TTC549 (cell line): ENCODE measurements around the gene PTPRN2.

Source experiments
- FAIRE-seq: peaks from 2 replicates; lab custom pipeline; 2012; peaks lifted over from hg19 to GRCh38; lab: Jason Lieb, UNC

The PTPRN2 gene

DNA sequence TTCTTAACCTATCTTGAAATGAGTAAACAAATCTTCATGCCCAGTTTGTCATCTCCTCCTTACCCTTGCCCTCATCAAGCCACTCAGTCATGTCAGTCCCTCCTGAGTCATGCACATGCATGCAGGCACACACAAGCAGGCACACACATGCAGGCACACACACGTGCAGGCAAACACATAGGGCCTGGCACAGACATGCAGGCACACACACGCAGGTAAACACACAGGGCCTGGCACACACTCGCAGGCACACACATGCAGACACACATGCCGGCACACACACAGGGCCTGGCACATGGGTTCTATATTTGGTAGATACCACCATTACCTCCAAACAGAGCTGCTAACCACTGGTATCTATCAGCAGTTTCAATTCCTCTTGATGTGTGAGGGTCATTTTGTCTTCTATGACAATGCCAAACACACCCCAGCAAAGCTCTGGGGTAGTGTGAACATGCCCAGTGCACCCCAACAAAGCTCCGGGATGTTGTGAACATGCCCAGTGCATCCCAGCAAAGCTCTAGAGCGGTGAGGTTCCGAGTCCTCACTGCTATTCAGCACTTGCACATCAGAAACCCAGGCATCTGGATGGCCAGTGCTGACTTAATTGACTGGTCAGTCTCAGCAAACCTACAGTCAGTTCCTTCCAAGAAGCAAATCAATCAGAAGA lies 563.8 kb downstream of the PTPRN2 start:
- no peak for FAIRE-seq

DNA sequence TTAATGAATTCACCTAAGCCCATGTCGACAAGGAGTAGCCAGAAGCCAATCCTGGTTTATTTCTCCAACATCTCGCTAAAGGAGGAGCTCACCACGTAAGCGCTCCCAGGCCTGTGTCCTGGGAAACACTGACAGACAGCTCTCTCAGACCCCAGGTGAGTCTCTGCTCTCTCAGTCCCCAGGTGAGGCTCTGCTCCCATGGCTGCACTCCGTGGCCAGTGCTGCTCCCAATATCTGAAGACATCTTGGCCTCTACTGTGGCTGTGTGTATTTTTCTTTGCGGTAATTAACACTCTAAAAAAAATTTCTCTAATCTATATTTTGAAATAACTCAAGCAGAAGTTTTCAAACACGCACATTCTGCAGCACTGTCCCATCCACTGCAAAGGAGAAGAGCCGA lies 564.5 kb downstream of the PTPRN2 start:
- FAIRE-seq: no peak

DNA sequence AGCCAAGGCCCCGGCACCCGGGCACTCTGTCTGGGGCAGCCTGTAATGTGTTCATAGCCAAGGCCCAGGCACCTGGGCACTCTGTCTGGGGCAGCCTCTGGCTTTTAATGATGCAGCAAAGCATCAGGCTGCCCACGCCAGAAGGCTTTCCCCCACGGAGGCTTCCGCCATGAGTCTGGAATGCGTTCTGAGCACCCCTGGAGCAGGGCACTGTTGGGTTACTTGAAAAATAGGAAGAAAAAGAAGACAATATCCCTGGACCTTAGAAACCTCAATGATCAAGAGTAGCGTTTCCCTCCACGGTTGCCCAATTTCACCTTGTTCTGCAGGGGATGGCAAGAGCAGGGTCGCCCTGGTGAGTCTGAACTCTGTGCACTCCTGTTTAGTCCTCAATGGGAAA lies 565.0 kb downstream of the PTPRN2 start:
- no peak for FAIRE-seq

DNA sequence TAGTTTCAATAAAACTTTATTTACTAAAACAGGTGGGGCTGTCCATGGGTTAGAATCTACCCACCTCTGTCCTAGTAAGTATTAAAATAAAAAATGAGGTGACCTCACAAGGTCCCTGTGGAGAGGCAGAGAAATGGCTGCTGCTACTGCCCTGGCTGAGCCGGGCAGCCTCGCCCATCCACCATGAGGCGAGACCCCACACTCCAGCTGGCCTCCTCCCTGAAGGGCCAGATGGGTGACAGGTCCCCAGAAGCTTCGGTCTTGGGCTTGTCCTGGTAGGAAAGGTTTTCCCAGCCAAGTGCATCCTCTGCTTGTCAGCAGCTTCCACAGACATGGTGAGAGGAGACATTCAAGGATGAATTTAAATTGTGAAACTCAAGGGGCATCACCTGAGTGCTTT lies 565.8 kb downstream of the PTPRN2 start:
- no peak for FAIRE-seq

DNA sequence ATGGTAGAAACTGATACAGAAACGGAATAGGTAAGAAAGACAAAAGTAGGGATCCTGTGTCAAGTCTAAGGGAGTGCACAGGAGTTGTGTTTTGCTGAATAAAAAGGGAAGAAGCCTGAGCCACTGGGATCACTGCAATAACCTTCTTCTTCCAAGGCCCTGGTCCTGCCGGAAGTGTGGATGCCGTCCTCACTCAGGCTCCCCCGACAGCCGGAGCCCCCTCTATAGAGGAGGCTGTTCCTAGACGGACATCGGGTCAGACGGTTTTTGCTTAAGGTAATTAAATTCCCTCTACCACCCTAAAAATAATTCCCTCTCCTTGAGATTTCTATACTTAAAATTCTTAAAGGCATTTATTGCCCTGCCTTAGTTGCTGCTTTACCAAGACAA lies 566.9 kb downstream of the PTPRN2 start:
- FAIRE-seq: no peak

DNA sequence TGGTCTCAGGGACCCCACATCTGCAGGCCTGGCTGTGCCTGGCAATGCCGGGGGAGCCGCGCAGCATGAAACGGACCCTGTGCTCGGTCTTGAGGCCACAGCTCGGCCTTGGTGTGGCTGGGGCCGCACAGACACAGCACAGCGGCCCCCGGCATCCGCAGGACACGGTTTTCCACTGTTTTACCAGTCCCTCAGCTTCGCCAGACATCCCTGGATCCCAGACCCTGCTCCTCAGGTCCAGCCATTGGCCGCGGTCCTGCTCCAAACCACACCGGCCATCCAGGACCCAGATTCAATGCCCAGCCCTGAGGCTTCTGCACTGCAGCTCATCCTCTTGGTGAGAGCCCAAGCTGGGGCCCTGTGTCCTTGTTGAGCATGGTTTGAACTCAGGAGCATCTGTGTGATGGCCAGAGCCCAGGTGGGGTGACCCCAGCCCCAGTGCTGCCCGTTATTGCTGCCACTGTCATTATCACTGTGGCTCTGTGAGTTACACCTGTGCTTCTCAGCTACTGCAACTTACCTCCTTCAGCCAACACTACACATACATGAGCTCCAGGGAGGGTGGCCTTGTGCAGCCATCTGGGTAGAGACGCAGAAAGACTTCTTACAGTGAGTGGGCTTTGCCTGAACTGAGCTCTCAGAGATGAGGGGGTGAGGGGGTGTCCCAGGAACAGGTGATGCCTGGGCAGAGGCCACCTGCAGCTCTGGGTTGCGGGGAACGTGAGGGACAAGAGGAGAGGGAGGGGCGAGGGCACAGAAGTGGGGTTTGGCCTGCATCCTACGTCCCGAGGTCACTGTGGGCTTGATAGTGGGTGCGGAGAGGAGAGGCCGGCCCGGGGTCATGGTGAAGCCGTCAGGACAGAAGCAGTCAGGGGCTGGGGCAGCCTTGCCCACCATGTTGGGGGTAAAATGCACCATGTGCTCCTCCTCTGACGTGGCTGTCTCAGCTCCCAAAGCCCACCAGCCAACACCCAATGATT lies 567.6 kb downstream of the PTPRN2 start:
- no peak for FAIRE-seq

DNA sequence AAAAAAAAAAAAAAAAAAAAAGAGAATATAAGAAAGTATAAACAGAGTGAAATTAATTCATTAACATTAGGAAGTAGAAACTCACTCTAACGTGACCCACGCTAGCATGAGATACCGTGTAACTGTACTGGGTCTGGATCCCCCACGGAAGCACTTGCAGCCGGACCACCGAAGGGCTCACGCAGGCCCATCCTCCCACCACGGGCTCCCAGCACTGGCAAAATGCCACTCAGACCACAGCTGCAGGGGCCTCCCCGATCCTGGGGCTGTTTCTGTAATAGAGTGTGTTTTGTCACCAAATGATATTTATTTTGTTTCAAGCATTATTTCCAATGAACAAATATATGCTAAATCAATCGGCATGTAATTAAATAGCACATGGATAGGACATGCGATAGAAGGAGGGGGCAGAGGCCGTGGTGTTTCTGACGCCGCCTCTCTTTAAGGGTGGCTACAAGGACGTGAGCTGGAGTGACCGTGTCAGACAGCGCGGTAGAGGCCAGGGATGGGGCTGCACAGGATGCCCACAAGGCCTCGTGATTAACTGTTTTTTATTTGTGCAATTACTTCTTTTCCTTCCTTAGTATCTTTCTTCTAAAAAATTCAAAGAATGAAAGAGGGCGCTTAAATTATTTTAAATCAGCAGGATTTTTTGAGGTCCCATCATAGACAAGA lies 568.5 kb downstream of the PTPRN2 start:
- FAIRE-seq: no peak

DNA sequence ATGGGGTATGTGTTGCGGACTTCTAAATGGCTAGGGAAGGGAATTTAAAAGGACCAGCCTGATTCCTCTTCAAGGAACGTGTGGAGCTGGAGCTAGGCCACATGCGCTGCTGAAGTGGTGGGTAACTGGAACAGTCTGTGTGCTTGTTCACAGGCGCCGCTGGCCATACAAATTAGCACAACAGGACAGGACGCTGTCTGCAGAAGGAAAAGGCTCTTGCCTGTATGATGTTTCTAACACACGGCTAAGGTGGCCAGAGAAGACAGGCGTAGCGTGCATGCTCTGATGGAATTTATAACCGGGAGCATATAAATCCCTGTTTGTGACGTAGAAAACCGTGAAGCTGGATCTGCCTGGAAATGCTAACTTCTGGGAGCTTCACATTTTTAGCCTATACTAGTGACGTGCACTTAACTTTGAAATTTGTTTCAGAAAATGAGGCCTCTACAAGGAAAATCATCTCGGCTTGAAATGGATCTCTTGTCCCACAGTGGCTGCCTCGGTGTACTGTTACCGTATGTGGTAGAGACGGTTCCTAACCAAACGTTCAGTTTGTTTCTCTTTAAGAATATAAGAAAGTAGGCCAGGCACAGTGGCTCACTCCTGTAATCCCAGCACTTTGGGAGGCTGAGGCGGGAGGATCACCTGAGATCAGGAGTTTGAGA lies 569.4 kb downstream of the PTPRN2 start:
- FAIRE-seq: no peak

DNA sequence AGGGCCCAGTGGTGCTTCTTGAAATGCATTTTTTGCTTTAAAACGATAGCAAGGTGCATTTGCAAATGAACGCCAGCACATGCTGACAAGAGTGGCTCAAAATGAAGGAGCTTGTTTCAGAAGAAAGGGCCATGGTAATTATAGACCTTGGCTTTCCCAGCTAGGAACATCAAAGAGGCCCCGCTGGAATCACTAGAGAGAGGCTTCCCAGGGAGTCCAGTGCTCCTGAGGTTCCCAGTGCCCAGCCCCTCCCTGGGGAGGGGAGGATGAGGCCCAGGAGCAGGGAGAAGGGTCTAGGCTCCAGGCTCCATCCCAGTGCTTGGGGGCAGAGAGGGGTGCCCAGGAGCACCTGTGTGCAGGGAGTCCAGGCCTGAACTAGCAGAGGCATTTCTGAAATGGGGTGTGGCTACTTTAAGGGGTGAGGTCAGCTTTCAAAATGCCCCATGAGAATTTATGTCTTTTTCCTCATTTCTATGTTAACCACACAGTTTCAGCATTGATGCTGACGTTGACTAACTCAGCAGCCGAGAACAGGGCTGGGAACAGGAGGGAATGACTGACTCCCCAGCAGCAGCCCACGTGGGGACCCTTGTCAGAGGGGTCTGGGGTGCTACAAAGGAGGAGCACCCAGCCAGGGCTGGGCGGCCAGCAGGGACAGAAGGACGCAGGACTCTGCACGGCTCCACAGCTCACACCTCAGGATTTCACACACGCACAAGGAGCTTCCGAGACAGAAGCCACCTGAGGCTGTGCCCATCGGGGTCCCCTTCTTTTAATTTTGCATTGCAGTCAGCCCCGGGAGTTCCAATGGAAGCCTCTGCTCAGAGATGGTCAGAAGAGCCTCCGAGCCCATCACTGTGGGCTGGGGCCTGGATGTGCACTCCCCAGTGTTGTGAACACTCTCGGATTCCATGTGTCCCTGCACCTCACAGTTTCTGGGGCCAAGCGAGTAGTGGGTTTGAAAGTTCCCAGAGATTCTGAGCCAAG lies 570.2 kb downstream of the PTPRN2 start:
- FAIRE-seq: no peak

DNA sequence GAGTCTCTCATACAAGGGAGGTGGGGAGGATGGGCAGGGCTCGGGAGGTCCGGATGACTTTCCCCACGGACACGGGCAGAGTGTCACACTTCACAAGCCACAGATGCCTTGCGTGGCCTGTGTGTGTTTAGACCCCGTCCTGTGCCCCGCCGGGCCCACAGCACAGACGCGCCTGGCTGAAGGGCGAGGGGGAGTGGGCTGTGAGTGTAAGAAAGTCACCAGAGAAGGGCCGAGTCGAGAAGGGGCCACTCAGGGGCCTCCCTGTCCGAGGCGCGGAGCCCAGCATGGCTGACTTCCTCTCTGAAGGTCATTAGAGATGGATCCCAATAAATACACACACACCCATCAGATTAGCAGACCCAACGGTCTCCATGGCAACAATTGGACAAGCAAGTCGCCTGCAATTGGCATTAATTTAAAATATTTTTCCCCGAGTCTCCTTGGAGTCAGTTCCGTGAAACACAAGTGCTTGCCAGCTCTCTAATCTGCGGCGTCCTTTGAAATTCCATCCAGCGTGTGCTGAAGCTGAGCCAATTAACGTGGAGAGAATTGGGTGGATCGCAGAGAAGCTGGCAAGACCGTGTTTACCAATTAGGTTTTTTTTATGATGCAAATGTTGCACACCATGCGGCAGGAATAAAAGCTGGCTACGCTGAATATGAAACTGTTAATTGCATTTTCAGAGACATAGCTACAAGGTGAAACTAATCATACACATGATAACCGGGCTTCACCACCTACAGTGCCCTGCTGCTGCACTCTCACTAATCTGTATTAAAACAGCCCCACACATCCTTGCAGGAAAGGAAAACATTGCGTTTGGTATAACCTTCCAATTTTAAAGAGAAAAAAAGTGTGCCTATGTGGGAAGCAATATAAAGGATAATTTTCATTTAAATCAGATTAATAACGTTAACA lies 571.2 kb downstream of the PTPRN2 start:
- FAIRE-seq: no peak

DNA sequence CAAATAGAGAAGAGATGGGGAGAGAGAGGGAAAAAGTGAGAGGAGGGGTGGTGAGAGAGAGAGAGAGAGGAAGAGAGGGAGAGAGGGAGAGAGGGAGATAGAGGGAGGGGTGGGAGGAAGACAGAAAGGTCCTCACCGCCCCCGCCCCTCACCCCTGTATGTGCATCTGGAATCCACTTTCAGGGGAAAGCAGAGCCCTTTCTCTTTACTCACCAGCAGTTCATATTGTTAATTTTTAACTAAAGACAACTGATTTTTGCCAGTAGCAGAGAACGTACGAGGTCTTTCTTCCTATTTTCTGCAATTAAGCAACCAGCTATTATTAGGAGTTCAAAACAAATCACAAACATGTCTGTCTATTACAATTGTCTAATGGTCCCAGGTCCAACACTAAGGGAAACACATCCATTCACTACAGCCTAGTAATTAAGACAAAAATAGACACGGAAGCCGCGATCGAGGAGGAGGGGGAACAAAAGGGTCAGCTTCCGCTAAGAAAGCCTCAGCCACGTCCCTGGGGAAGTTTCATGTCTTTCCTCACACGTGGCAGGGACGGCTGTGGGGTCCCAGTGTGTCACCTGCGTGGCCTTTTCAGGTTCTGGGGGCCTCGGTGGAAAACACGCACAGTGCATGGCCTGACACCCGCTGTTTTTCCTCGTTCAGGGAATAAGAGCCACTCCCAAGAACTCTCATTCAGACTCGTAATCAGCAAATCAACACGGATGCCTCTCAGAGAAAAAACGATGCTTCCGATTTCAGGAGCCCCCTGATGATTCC lies 572.0 kb downstream of the PTPRN2 start:
- no peak for FAIRE-seq

DNA sequence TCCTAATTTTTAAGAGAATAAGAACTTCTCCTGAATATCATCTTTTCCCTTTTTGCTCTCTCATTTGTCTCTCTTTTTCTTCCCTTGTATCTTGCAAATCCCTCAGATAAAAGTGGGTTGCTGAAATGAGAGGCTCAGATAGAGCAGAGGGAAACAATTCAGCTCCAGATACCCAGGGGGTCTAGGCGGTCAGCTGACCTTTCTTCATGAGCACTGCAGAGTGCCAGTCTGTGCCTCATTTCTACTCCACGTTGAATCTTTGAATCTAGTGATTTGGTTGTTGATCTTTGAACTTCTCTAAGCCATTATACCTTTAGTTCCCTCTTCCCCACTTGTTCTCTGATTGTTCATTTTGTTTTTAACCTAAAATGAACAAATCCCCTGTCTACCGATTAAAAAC lies 572.6 kb downstream of the PTPRN2 start:
- no peak for FAIRE-seq

DNA sequence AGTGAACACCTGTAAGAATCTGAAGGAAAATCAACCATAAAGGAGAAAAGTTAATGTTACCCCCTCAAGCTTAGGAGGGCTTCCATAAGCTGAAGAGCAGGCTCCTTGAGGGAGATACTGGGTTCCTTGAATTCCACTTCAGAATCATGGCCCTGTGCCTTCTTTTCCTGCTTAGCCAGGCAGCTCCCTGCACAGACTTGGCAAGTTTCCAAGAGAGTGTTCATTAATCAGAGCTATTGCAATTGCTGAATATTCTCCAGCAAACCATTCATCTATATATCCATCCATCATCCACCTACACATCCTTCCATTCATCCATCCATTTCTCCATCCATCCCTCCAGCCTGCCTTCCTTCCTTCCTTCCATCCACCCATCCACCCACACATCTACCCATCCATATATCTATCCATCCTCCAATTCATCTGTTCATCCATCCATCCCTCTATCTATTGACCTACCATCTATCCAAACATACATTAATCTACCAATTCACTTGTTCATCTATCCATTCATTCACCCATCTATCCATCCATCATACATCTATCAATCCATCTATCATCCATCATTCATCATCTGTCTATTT lies 574.4 kb downstream of the PTPRN2 start:
- FAIRE-seq: no peak

DNA sequence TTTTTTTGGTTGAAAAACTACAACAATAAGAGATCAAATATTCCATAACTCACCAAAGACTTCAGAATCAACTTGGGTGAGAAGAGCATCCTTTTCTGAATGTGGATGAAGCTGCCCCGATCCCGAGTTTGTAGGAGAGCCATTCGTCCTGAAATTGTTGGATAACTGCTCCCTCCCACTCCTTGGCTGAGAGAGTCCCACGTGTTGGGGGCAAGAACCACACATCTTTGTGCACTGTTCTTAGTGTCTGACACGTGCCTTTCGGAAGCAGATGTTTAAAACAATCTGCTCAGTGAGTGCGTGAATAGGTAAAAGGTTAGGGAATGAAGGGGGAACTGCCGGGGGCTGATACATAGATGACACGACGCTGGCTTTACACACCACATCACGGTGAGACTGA lies 575.7 kb downstream of the PTPRN2 start:
- no peak for FAIRE-seq

DNA sequence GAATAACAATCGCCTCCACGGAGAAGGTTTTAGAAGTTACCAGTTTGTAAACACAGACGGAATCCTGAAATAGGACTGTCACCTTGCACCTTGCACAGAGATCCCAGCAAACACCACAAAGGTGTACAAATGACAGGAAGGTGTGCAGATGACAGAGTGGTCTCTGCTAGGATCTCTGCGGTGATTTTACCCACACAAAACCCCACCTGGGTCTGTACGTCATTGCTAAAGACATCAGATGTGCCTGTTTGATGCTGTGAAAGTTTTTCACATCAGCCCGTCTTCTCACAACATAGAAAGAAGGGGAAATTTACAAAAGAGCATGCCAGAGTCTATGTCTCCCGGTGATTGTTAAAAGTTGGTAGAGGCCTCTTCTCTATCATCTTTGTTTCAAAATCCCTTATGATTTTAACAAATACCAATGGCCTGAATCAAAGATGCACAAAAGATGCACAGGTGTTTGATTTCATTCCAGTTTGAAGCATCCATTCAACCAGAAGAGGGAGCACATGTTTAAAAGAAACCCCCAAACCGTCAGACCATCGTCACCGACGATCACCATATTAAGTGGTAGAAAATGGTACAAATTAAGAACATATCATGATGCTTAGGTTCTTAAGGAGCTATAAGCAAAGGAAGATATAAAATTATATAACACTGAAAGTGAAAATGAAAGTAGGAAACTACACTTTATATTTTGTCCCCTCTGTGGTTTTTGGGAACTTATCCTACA lies 576.5 kb downstream of the PTPRN2 start:
- FAIRE-seq: no peak

DNA sequence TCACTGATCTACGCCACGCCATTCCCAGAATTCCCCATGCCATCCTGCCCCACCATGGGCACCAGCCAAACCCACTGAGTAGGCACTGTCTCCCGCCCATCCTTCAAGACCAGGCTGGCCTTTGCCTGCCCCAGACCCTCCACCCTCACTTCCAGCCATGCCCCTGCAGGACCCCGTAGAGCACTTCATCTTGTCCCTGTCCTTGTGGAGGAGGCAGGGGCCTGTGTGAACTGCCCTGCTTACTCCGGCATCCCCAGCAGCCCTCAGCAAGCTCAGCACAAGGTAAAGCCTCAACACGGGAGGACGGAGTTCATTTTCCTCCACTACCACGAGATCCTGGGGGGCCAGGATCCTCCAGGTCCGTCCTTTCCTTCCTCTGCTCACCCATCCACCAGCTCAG lies 577.7 kb downstream of the PTPRN2 start:
- FAIRE-seq: no peak

DNA sequence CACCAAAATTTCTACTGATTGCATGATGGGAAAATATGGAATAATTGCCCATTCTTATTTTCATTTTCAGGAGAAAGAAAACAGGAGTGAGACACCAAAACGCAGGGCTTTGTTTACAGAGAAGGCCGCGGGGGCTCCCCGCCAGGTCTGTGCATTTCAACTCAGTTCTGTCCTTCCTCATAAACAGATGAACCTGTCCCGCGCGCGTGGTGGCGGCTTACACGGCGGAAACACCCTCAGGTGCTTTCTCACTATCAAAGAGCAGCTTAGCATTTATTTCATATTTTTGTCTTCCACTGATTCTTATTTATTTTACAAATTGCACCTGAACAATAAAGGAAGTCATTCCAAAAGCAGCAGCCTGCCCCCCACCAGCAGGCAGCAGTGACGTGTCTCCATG lies 579.4 kb downstream of the PTPRN2 start:
- no peak for FAIRE-seq

DNA sequence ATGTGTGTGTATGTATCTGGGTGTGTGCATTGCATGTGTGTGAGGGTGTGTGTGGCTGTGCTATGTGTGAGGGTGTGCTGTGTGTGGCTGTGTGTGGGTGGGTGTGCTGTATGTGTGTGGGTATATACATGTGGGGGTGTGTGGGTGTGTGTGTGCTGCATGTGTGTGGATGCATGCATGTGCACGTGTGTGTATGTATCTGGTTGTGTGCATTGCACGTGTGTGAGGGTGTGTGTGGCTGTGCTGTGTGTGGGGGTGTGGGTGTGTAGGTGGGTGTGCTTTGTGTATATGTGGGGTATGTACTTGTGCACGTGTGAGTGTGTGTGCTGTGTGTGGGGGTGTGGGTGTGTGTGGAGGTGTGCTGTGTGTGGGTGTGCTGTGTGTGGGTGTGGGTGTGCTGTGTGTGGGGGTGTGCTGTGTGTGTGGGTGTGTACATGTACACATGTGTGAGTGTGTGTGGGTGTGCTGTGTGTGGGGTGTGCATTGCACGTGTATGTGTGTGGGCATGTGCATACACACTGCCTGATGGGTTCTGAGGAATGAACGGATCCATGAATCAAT lies 579.8 kb downstream of the PTPRN2 start:
- no peak for FAIRE-seq
